Aorta (tissue), 5 donors: ENCODE measurements around the gene PAX8. TPM values are rescaled to one million over a fixed set of nuclear protein-coding genes. Genes with fewer than 3 reads are reported as not detected.

Source experiments
- ATAC-seq: fragments of 200-7000 bp; cut with Tn5 transposase; one replicate; pipeline ENCODE4 v1.9.1; 2022; ENCODE audit warnings: moderate library complexity; ENCODE audit not compliant: low FRiP score
- DNase-seq, 2 donors: peaks; one replicate each; pipeline ENCODE4 v3.0.0-alpha.2; 2020
- H3K27ac ChIP-seq, 2 donors: one replicate each; pipeline ENCODE4 v1.5.1; 2013; ENCODE audit warnings: low read length in 2 of 2, mild to moderate bottlenecking in 2 of 2, moderate library complexity in 2 of 2, control low read depth in 1 of 2, inconsistent platforms in 1 of 2, low read depth in 1 of 2
- H3K27me3 ChIP-seq, 2 donors: one replicate each; pipeline ENCODE4 v1.6.1; 2013; ENCODE audit warnings: control low read depth in 1 of 2, low read length in 1 of 2, mild to moderate bottlenecking in 1 of 2, moderate library complexity in 1 of 2; ENCODE audit not compliant: insufficient read depth in 2 of 2, control insufficient read depth in 1 of 2
- H3K36me3 ChIP-seq, 2 donors: one replicate each; pipeline ENCODE4 v1.6.1; 2013; ENCODE audit warnings: control low read depth in 1 of 2, low read length in 1 of 2, mild to moderate bottlenecking in 1 of 2; ENCODE audit not compliant: insufficient read depth in 2 of 2, control insufficient read depth in 1 of 2
- H3K4me1 ChIP-seq, 2 donors: one replicate each; pipeline ENCODE4 v1.6.1; 2013; ENCODE audit warnings: low read length in 2 of 2, control low read depth in 1 of 2, mild to moderate bottlenecking in 1 of 2, moderate library complexity in 1 of 2; ENCODE audit not compliant: insufficient read depth in 2 of 2, control insufficient read depth in 1 of 2
- H3K4me3 ChIP-seq, 2 donors: one replicate each; pipeline ENCODE4 v1.5.1; 2013; ENCODE audit warnings: low read length in 2 of 2, control low read depth in 1 of 2, mild to moderate bottlenecking in 1 of 2
- H3K9me3 ChIP-seq: one replicate; pipeline ENCODE4 v1.6.1; 2013; ENCODE audit warnings: mild to moderate bottlenecking, low read length; ENCODE audit not compliant: control insufficient read depth
- WGBS, 2 donors: extraction: QIAGEN DNeasy Blood & Tissue Kit; methylation state at CpG; one replicate each; pipeline ENCODE4 v1.1.7; 2013; 5-methylcytosine and 5-hydroxymethylcytosine counted together
- intact Hi-C, 2 donors: fragments of 100-400 bp; cut with DNase I; formaldehyde crosslinking; loops; one replicate each; pipeline versions ENCODE4 v1.14.2 to v1.15.0; 2022
- polyA plus RNA-seq, 2 donors: library from polyadenylated mRNA; stranded (reverse); fragments of 200-250 nt; gene quantifications; one replicate each; pipeline ENCODE4 v1.2.3, GENCODE V29; 2013
- total RNA-seq, 2 donors: library from RNA; stranded (reverse); fragmentation: NEBNext Ultra II Directional; extraction: Animal tissue kit (Norgen Biotek cat#: 25700); gene quantifications; one replicate each; pipeline ENCODE4 v1.2.1, GENCODE V29; 2021
- donor health status: healthy with polysubstance abuse.
- donor health status: Bipolar disorder and iron deficiency.
- donor health status: DM: no; HTN: no; CAD: no.
- donor health status: DM: no; HTN: no; CAD: no.
- donor health status: DM: yes; HTN: yes; CAD: no.

Gene PAX8
- total and polyA plus RNA-seq, 4 donors = 0.45 to 1.00 (median 0.87) TPM; not detected in 1

- intact Hi-C loops = loop anchor here in 1 of 2 donors (5.0 kb wide), 1 partner anchor 160 kb away; no protein-coding TSS in a partner anchor
- 78 to 81% methylated on average over 2 of the region's 2 CpGs for WGBS, 2 donors
- Histone ChIP-seq H3K27ac (no peak overlapping the region), H3K36me3 (no peaks in the 10 kb centered on the region), H3K4me1 (no peaks in the 10 kb centered on the region), H3K9me3 (no peaks in the 10 kb centered on the region), H3K27me3 (no peaks in the 10 kb centered on the region), H3K4me3 (no peak overlapping the region)
- DNase-seq (peak; percentile 17 to 20), ATAC-seq (no peak)
Observed at GRCh38 chr2:113207021-113207420, 71.7 kb downstream of the PAX8 start.

GRCh38 chr2:113206251-113206650 is 72.5 kb downstream of the PAX8 start:
- WGBS, 2 donors = 81 to 89% methylated on average over 6 of the region's 6 CpGs
- intact Hi-C loops = loop anchor here in 1 of 2 donors (5.0 kb wide), 1 partner anchor 161 kb away; no protein-coding TSS in a partner anchor
- H3K4me1 ChIP-seq = no peaks in the 10 kb centered on the region

GRCh38 chr2:113203901-113204519 is 74.7 kb downstream of the PAX8 start:
- Histone ChIP-seq H3K27ac (no peak overlapping the region), H3K36me3 (no peaks in the 10 kb centered on the region), H3K4me3 (no peak overlapping the region), H3K27me3 (no peaks in the 10 kb centered on the region), H3K4me1 (no peaks in the 10 kb centered on the region), H3K9me3 (no peaks in the 10 kb centered on the region)
- WGBS, 2 donors = 31 to 35% methylated on average over 5 of the region's 5 CpGs
- ATAC-seq = peak; percentile 61
- intact Hi-C loops = loop anchor here in 1 of 2 donors (2.0 to 5.0 kb wide), 2 partner anchors 38 to 167 kb away; no protein-coding TSS in a partner anchor
- peak; percentile 77 to 80 for DNase-seq

More at GRCh38 chr2:113206251-113206650, 72.5 kb downstream of the PAX8 start:
- Histone ChIP-seq H3K27ac (no peak overlapping the region), H3K27me3 (no peaks in the 10 kb centered on the region), H3K36me3 (no peaks in the 10 kb centered on the region), H3K9me3 (no peaks in the 10 kb centered on the region), H3K4me3 (no peak overlapping the region)
- DNase-seq (peak; percentile 17 to 39), ATAC-seq (no peak)

GRCh38 chr2:113203217-113203530 is 75.5 kb downstream of the PAX8 start:
- Histone ChIP-seq H3K4me1 (no peaks in the 10 kb centered on the region), H3K36me3 (no peaks in the 10 kb centered on the region), H3K9me3 (no peaks in the 10 kb centered on the region), H3K27ac (no peak overlapping the region), H3K27me3 (no peaks in the 10 kb centered on the region), H3K4me3 (no peak overlapping the region)
- ATAC-seq = no peak
- DNase-seq = peak in 1 of 2 donors; percentile 4
- intact Hi-C loops = loop anchor here in 1 of 2 donors (5.0 kb wide), 1 partner anchor 39 kb away; no protein-coding TSS in a partner anchor

GRCh38 chr2:113202305-113203216 is 76.2 kb downstream of the PAX8 start:
- WGBS, 2 donors = 77 to 82% methylated on average over 13 of the region's 13 CpGs
- Histone ChIP-seq H3K9me3 (no peaks in the 10 kb centered on the region), H3K27me3 (no peaks in the 10 kb centered on the region), H3K4me3 (no peak overlapping the region), H3K36me3 (no peaks in the 10 kb centered on the region), H3K4me1 (no peaks in the 10 kb centered on the region), H3K27ac (no peak overlapping the region)
- ATAC-seq (no peak), DNase-seq (peak; percentile 47 to 64)
- intact Hi-C loops = loop anchor here in 1 of 2 donors (5.0 kb wide), 1 partner anchor 40 kb away; no protein-coding TSS in a partner anchor

GRCh38 chr2:113201496-113202304 is 77.0 kb downstream of the PAX8 start:
- Histone ChIP-seq H3K27ac (no peak overlapping the region), H3K4me1 (no peaks in the 10 kb centered on the region), H3K36me3 (no peaks in the 10 kb centered on the region), H3K9me3 (no peaks in the 10 kb centered on the region), H3K4me3 (no peak overlapping the region), H3K27me3 (no peaks in the 10 kb centered on the region)
- DNase-seq = peak; percentile 38 to 64
- intact Hi-C loops = loop anchor here in 1 of 2 donors (5.0 kb wide), 1 partner anchor 41 kb away; no protein-coding TSS in a partner anchor
- WGBS, 2 donors = 88 to 93% methylated on average over 8 of the region's 8 CpGs
- ATAC-seq = no peak

GRCh38 chr2:113200736-113201490 is 77.8 kb downstream of the PAX8 start:
- Histone ChIP-seq H3K27ac (no peak overlapping the region), H3K4me3 (no peak overlapping the region), H3K9me3 (no peaks in the 10 kb centered on the region), H3K4me1 (no peaks in the 10 kb centered on the region), H3K36me3 (no peaks in the 10 kb centered on the region), H3K27me3 (no peaks in the 10 kb centered on the region)
- intact Hi-C loops = loop anchor here in 1 of 2 donors (5.0 kb wide), 1 partner anchor 41 kb away; no protein-coding TSS in a partner anchor
- ATAC-seq = no peak
- peak; percentile 35 to 55 for DNase-seq
- 92 to 93% methylated on average over 17 of the region's 17 CpGs for WGBS, 2 donors
